Measurements from ENCODE around the gene ERICH4. TPM values are rescaled to one million over a fixed set of nuclear protein-coding genes. Genes with fewer than 3 reads are reported as not detected.
A peak's percentile ranks its signal among the peaks of the same experiment; 100 is the strongest.
"Not testable (repeated sequence)": the region's sequence is repeated elsewhere in the genome, so short reads cannot be mapped to it uniquely, and the experiment has no call there.

The ERICH4 gene
- total RNA-seq, 2 experiments from 2014 or later = not detected

GRCh38 chr19:41407271-41407670 is 35.7 kb upstream of the ERICH4 start:
- Mint-ChIP-seq H3K27me3 (ENCODE audit: low read depth) (no peaks in the 10 kb centered on the region), H3K9me3 (ENCODE audit: insufficient read depth) (no peaks in the 10 kb centered on the region), H3K36me3 (ENCODE audit: low read depth) (peaks cover 2% of the 10 kb centered on the region), H3K27ac (no peak overlapping the region), H3K4me3 (no peak overlapping the region), H3K4me1 (ENCODE audit: low read depth) (peaks cover 16% of the 10 kb centered on the region)
- ChIA-PET CTCF (interaction anchor here (1.6 kb wide), 1 partner anchor 32 kb away, joined by 3 read pairs; the partner anchor contains the start of gene DMAC2), POLR2A (no interaction called here)
- ATAC-seq = no peak
- DNase-seq = no peak

DNA sequence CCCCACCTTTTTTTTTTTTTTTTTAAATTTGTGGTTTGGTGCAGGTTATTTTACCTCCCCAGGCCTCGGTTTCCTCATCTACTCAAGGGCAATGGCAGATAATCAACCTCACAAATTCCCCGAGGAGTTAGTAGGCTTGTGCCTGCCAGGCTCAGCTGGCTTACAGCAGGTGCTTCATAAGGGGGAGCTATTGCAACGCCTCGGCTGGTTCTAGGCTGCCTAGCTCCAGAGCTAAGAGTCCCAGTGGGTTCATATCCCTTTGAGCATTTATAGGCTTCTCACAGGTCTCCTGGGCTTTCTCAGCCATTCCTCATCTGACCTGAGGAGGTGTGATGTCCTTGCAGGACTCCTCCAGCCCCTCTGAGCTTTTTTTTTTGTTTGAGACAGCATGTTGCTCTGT is 34.7 kb upstream of the ERICH4 start:
- ChIA-PET POLR2A (no interaction called here), CTCF (interaction anchor here (1.6 kb wide), 1 partner anchor 31 kb away, joined by 3 read pairs; the partner anchor contains the start of gene DMAC2)
- peaks cover 16% of the 10 kb centered on the region for H3K4me1 Mint-ChIP-seq (ENCODE audit: low read depth)
- H3K36me3 Mint-ChIP-seq (ENCODE audit: low read depth) = peaks cover 2% of the 10 kb centered on the region
- H3K4me3 Mint-ChIP-seq = no peak overlapping the region
- no peaks in the 10 kb centered on the region for H3K27me3 Mint-ChIP-seq (ENCODE audit: low read depth)
- H3K27ac Mint-ChIP-seq = no peak overlapping the region
- no peak for DNase-seq
- ATAC-seq = no peak
- H3K9me3 Mint-ChIP-seq (ENCODE audit: insufficient read depth) = no peaks in the 10 kb centered on the region

DNA sequence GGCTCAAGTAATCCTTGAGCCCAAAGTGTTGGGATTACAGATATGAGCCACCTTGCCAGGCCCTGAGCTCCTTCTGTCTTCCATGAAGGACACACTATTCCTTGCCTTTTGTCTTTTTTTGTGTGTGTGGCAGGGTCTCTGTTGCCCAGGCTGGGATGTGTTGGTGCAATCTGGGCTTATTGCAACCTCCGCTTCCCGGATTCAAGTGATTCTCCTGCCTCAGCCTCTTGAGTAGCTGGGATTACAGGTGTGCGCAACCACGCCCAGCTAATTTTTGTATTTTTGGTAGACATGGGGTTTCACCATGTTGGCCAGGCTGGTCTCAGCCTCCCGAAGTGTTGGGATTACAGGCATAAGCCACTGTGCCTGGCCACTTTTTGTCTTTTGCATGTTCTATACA is 34.1 kb upstream of the ERICH4 start:
- H3K27ac Mint-ChIP-seq; ATAC-seq; POLR2A ChIA-PET; DNase-seq; H3K27me3 Mint-ChIP-seq (ENCODE audit: low read depth); H3K36me3 Mint-ChIP-seq (ENCODE audit: low read depth); H3K4me3 Mint-ChIP-seq; H3K9me3 Mint-ChIP-seq (ENCODE audit: insufficient read depth): not testable (repeated sequence)
- CTCF ChIA-PET = interaction anchor here (1.5 kb wide), 1 partner anchor 189 kb away, joined by 4 read pairs; no protein-coding TSS in a partner anchor
- H3K4me1 Mint-ChIP-seq (ENCODE audit: low read depth) = peaks cover 12% of the 10 kb centered on the region

GRCh38 chr19:41409288-41409687 is 33.7 kb upstream of the ERICH4 start:
- ATAC-seq = no peak
- CTCF ChIA-PET = interaction anchor here (1.1 to 1.5 kb wide), 2 partner anchors 155 to 188 kb away, joined by 3 to 4 read pairs; no protein-coding TSS in a partner anchor
- Mint-ChIP-seq H3K27ac (peak overlapping the region; percentile 30), H3K4me1 (ENCODE audit: low read depth) (peaks cover 12% of the 10 kb centered on the region), H3K36me3 (ENCODE audit: low read depth) (peaks cover 12% of the 10 kb centered on the region), H3K27me3 (ENCODE audit: low read depth) (no peaks in the 10 kb centered on the region), H3K9me3 (ENCODE audit: insufficient read depth) (no peaks in the 10 kb centered on the region), H3K4me3 (no peak overlapping the region)
- POLR2A ChIA-PET = no interaction called here
- no peak for DNase-seq

DNA sequence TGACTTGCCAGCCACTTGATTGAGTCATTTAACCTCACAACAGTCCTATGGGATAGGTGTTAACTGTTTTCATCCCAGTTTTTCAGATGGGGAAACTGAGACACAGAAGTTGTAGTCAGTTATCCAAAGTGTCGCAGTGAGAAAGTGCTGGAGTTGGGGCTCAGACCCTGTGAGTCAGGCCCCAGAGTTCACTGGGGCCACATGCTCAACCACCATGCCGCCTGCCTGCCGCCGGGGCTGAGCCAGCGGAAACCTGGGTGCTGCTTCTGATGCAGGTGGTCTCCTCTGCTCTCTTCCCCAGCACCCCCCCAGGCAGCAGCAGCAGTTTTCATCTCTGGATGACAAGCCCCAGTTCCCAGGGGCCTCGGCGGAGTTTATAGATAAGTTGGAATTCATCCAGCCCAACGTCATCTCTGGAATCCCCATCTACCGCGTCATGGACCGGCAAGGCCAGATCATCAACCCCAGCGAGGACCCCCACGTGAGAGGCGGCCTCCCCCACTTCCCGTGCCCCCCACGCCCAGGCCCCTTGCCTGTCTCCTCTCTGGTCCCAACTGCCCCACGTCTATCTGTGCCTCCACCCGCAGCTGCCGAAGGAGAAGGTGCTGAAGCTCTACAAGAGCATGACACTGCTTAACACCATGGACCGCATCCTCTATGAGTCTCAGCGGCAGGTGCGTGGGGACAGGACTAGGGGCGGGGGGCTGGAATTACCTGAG is 32.5 kb upstream of the ERICH4 start:
- POLR2A ChIA-PET = no interaction called here
- no peak for DNase-seq
- no peak for ATAC-seq
- H3K4me1 Mint-ChIP-seq (ENCODE audit: low read depth) = peaks cover 12% of the 10 kb centered on the region
- H3K27ac Mint-ChIP-seq = peak overlapping the region; percentile 35
- H3K27me3 Mint-ChIP-seq (ENCODE audit: low read depth) = no peaks in the 10 kb centered on the region
- no peak overlapping the region for H3K4me3 Mint-ChIP-seq
- no peaks in the 10 kb centered on the region for H3K9me3 Mint-ChIP-seq (ENCODE audit: insufficient read depth)
- CTCF ChIA-PET = interaction anchor here (1.1 to 1.5 kb wide), 2 partner anchors 154 to 187 kb away, joined by 3 to 4 read pairs; no protein-coding TSS in a partner anchor
- peaks cover 15% of the 10 kb centered on the region for H3K36me3 Mint-ChIP-seq (ENCODE audit: low read depth)

- Mint-ChIP-seq H3K9me3 (ENCODE audit: insufficient read depth) (no peaks in the 10 kb centered on the region), H3K4me1 (ENCODE audit: low read depth) (peaks cover 12% of the 10 kb centered on the region), H3K27me3 (ENCODE audit: low read depth) (no peaks in the 10 kb centered on the region), H3K4me3 (no peak overlapping the region), H3K27ac (no peak overlapping the region), H3K36me3 (ENCODE audit: low read depth) (peaks cover 18% of the 10 kb centered on the region)
- POLR2A ChIA-PET = no interaction called here
- DNase-seq (no peak), ATAC-seq (no peak)
- CTCF ChIA-PET = no interaction called here
Observed at GRCh38 chr19:41411100-41411967, 31.6 kb upstream of the ERICH4 start.

DNA sequence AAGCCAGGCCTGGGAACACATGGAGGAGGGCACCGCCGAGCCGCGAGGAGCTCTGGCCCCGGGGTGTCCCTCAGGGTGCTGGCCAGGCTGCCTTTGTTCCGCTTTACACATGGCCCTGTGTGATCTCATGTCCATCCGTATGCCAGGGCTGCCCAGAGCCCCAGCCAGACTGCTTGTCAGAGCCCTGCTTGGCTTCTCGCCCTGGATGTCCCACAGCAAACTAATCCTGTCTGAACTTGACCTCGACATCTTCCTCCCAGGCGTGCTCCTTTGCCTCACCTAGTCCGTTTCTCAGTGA is 31.0 kb upstream of the ERICH4 start:
- CTCF ChIA-PET = no interaction called here
- no peak for ATAC-seq
- POLR2A ChIA-PET = no interaction called here

DNA sequence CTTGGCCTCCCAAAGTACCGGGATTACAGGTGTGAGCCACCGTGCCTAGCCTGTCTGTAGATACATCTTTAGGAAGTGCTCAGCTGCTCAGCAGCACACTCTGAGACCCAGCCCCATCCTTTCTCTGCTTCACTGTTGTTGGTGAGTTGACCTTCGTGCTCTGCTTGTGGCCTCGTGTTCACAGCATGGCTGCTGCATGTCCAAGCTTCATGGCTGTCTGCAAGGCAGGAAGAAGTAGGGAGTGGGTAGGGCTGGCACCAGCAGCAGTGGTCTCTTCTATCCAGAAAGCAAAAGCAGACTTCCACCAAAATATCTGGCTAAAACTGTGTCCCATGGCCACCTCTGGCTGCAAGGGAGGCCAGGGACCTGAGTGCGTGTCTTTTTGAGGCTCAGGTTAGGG is 30.0 kb upstream of the ERICH4 start:
- POLR2A ChIA-PET = no interaction called here

More for the DNA sequence above, 31.0 kb upstream of the ERICH4 start:
- peaks cover 20% of the 10 kb centered on the region for H3K36me3 Mint-ChIP-seq (ENCODE audit: low read depth)
- H3K9me3 Mint-ChIP-seq (ENCODE audit: insufficient read depth) = no peaks in the 10 kb centered on the region
- peaks cover 12% of the 10 kb centered on the region for H3K4me1 Mint-ChIP-seq (ENCODE audit: low read depth)
- H3K27ac Mint-ChIP-seq = no peak overlapping the region
- H3K4me3 Mint-ChIP-seq = no peak overlapping the region
- no peak for DNase-seq
- no peaks in the 10 kb centered on the region for H3K27me3 Mint-ChIP-seq (ENCODE audit: low read depth)

GRCh38 chr19:41413947-41414346 is 29.0 kb upstream of the ERICH4 start:
- POLR2A ChIA-PET = interaction anchor here (0.5 to 0.6 kb wide), 2 partner anchors 14 to 148 kb away, joined by 3 to 4 read pairs; no protein-coding TSS in a partner anchor
- peaks cover 20% of the 10 kb centered on the region for H3K36me3 Mint-ChIP-seq (ENCODE audit: low read depth)
- H3K4me1 Mint-ChIP-seq (ENCODE audit: low read depth) = peaks cover 10% of the 10 kb centered on the region
- CTCF ChIA-PET = no interaction called here
- DNase-seq = no peak
- H3K27me3 Mint-ChIP-seq (ENCODE audit: low read depth) = no peaks in the 10 kb centered on the region
- H3K27ac Mint-ChIP-seq = no peak overlapping the region
- H3K4me3 Mint-ChIP-seq = no peak overlapping the region
- ATAC-seq = no peak
- no peaks in the 10 kb centered on the region for H3K9me3 Mint-ChIP-seq (ENCODE audit: insufficient read depth)

More for the DNA sequence above, 30.0 kb upstream of the ERICH4 start:
- Mint-ChIP-seq H3K4me3 (no peak overlapping the region), H3K4me1 (ENCODE audit: low read depth) (peaks cover 10% of the 10 kb centered on the region), H3K9me3 (ENCODE audit: insufficient read depth) (no peaks in the 10 kb centered on the region), H3K27ac (no peak overlapping the region), H3K27me3 (ENCODE audit: low read depth) (no peaks in the 10 kb centered on the region), H3K36me3 (ENCODE audit: low read depth) (peaks cover 20% of the 10 kb centered on the region)
- DNase-seq (no peak), ATAC-seq (no peak)
- CTCF ChIA-PET = no interaction called here

- Mint-ChIP-seq H3K27ac (no peak overlapping the region), H3K4me3 (no peak overlapping the region), H3K36me3 (ENCODE audit: low read depth) (peaks cover 24% of the 10 kb centered on the region), H3K4me1 (ENCODE audit: low read depth) (peaks cover 6% of the 10 kb centered on the region), H3K9me3 (ENCODE audit: insufficient read depth) (no peaks in the 10 kb centered on the region), H3K27me3 (ENCODE audit: low read depth) (no peaks in the 10 kb centered on the region)
- ChIA-PET POLR2A (interaction anchor here (0.6 kb wide), 1 partner anchor 148 kb away, joined by 4 read pairs; no protein-coding TSS in a partner anchor), CTCF (no interaction called here)
- DNase-seq = no peak
- ATAC-seq = no peak
Observed at GRCh38 chr19:41414461-41414860, 28.5 kb upstream of the ERICH4 start.

DNA sequence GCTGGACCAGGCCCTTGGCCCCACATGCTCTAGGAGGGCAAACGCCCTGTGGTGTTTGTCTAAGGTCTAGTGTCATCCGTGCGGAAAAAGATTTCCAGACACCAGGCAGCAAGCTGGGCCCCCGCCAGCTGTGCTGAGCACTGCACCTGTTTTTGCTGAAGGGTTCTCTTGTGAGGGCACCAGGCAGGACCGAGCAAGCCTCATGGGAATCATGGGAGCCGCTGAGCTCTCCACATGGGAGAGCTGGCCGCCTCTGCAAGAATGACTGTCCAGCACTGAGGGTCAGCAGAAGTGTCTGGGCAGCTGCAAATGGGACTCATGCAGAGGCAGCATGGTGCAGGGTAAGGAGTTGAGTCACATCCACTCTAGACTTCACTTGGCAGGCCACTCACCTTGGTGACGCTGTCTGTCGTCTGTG is 27.8 kb upstream of the ERICH4 start:
- CTCF ChIA-PET = interaction anchor here (1.0 kb wide), 1 partner anchor 155 kb away, joined by 3 read pairs; no protein-coding TSS in a partner anchor
- H3K4me1 Mint-ChIP-seq (ENCODE audit: low read depth) = peaks cover 1% of the 10 kb centered on the region
- ATAC-seq (no peak), DNase-seq (no peak)
- H3K27ac Mint-ChIP-seq = no peak overlapping the region
- no peaks in the 10 kb centered on the region for H3K27me3 Mint-ChIP-seq (ENCODE audit: low read depth)
- peaks cover 26% of the 10 kb centered on the region for H3K36me3 Mint-ChIP-seq (ENCODE audit: low read depth)
- no peaks in the 10 kb centered on the region for H3K9me3 Mint-ChIP-seq (ENCODE audit: insufficient read depth)
- no peak overlapping the region for H3K4me3 Mint-ChIP-seq
- POLR2A ChIA-PET = no interaction called here

DNA sequence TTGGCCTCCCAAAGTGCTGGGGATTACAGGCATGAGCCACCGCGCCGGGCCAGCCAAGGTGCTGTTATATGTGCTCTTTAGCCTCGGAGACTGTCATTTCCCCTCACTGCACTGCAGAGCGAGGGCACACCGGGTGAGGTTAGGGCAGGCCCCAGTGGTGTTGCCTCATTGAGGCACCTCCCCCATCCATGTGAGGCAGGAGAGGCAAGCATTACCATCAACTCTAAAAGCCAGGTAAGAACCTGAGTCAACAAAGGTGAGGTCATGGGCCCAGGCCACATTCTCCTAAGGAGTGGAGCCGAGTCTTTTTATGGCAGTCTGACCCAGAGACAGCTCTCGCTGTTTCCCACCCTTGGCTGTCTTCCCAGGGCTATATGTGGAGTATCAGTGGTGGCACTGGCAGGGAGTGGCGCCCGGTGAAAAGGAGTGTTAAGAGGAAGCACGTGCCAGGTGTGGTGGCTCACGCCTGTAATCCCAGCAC is 26.7 kb upstream of the ERICH4 start:
- POLR2A ChIA-PET = interaction anchor here (0.7 kb wide), 1 partner anchor 27 kb away, joined by 3 read pairs; no protein-coding TSS in a partner anchor
- peaks cover 35% of the 10 kb centered on the region for H3K36me3 Mint-ChIP-seq (ENCODE audit: low read depth)
- no peak overlapping the region for H3K4me3 Mint-ChIP-seq
- ATAC-seq (no peak), DNase-seq (no peak)
- no peaks in the 10 kb centered on the region for H3K9me3 Mint-ChIP-seq (ENCODE audit: insufficient read depth)
- no peaks in the 10 kb centered on the region for H3K4me1 Mint-ChIP-seq (ENCODE audit: low read depth)
- H3K27ac Mint-ChIP-seq = no peak overlapping the region
- CTCF ChIA-PET = no interaction called here
- no peaks in the 10 kb centered on the region for H3K27me3 Mint-ChIP-seq (ENCODE audit: low read depth)
